Uterus (tissue), 4 donors: ENCODE results near the gene CTRL. TPM values are rescaled to one million over a fixed set of nuclear protein-coding genes. Genes with fewer than 3 reads are reported as not detected.

Experiments used
- DNase-seq, 2 donors: peaks; one replicate each; pipeline ENCODE4 v3.0.0-alpha.2; 2019 to 2020
- H3K27ac ChIP-seq, 2 donors: fragments of 200-600 bp; sonication (generic); 1 replicate in 1 of 2; 2 replicates in 1 of 2; pipeline ENCODE4 v1.5.1; 2016 to 2018
- H3K27me3 ChIP-seq, 2 donors: fragments of 200-600 bp; sonication (generic); one replicate each; pipeline ENCODE4 v1.5.1; 2018 to 2019; ENCODE audit warnings: control low read depth in 1 of 2
- H3K36me3 ChIP-seq, 2 donors: fragments of 200-600 bp; sonication (generic); one replicate each; pipeline ENCODE4 v1.5.1; 2019; ENCODE audit warnings: control low read depth in 1 of 2
- H3K4me1 ChIP-seq, 2 donors: fragments of 200-600 bp; sonication (generic); one replicate each; pipeline ENCODE4 v1.5.1; 2018 to 2019; ENCODE audit warnings: control low read depth in 1 of 2
- H3K4me3 ChIP-seq, 2 donors: fragments of 200-600 bp; sonication (generic); 1 replicate in 1 of 2; 2 replicates in 1 of 2; pipeline ENCODE4 v1.5.1; 2018 to 2019; ENCODE audit warnings: mild to moderate bottlenecking in 1 of 2
- H3K9me3 ChIP-seq, 2 donors: fragments of 200-600 bp; sonication (generic); one replicate each; pipeline ENCODE4 v1.5.1; 2019; ENCODE audit warnings: control low read depth in 1 of 2
- CTCF ChIP-seq, 4 experiments: fragments of 200-600 bp in 2 of 4; fragments of 450-650 bp in 2 of 4; sonication (generic) in 2 of 4; IDR thresholded peaks; one replicate each; pipeline ENCODE4 v1.5.1; 2016 to 2019; ENCODE audit warnings: antibody characterized with exemption in 4 of 4, mild to moderate bottlenecking in 2 of 4, moderate library complexity in 1 of 4
- POLR2A ChIP-seq, 2 donors: fragments of 450-650 bp; IDR thresholded peaks; one replicate each; pipeline ENCODE4 v1.6.1; 2016; ENCODE audit warnings: antibody characterized with exemption in 2 of 2, mild to moderate bottlenecking in 1 of 2, moderate library complexity in 1 of 2
- intact Hi-C: fragments of 100-400 bp; cut with DNase I; formaldehyde crosslinking; loops from one replicate; pipeline ENCODE4 v1.15.1; 2023; ENCODE audit warnings: low total_unique reads
- total RNA-seq, 4 donors: library from RNA; depleted of rRNA in 3 of 4; stranded (reverse); fragments of >200 nt in 3 of 4; gene quantifications; one replicate each; pipeline versions ENCODE4 v1.1.0 to v1.2.4, GENCODE V29; 2014 to 2023
- donor health status: DM: yes; HTN: yes; CAD: no.

Gene CTRL
- total RNA-seq, 4 donors from 2014 or later: 1.0 TPM; not detected in 3

GRCh38 chr16:67923414-67924116 is 8.1 kb downstream of the CTRL start:
- Histone ChIP-seq H3K27me3 (no peaks in the 10 kb centered on the region), H3K4me3 (no peak overlapping the region), H3K9me3 (no peaks in the 10 kb centered on the region), H3K27ac (no peak overlapping the region), H3K36me3 (no peaks in the 10 kb centered on the region), H3K4me1 (peaks cover 0 to 3% of the 10 kb centered on the region in 2 donors)
- intact Hi-C loops: loop anchor here (10.0 kb wide), 1 partner anchor 109 kb away; no protein-coding TSS in a partner anchor
- no peak for TF ChIP-seq CTCF (IDR thresholded peaks at IDR 0.05)
- TF ChIP-seq POLR2A (IDR thresholded peaks at IDR 0.05): no peak
- DNase-seq: no peak

DNA sequence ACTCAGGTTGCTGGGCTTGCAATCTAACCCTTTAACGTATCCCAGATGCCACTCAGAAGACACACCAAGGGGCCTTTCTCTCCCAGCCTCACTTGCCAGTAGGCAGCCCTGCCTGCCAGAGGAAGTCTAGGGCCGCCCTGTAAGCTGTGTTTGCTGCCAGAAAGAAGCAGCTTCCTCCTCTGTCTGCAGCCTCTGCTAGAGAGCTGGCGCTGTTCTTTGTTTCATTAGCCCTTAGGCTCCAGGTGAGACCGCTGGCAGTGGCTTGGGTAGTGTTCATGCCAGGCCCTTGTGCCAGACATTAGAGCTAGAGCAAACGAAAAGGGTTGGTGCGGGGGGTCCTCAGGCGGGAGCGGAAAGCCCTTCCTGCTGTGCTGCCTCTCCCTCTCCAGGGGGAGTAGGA is 8.9 kb downstream of the CTRL start:
- no peaks in the 10 kb centered on the region for H3K9me3 ChIP-seq
- no peaks in the 10 kb centered on the region for H3K36me3 ChIP-seq
- H3K4me1 ChIP-seq: peaks cover 0 to 3% of the 10 kb centered on the region in 2 donors
- TF ChIP-seq POLR2A (IDR thresholded peaks at IDR 0.05) (no peak), CTCF (IDR thresholded peaks at IDR 0.05) (no peak)
- no peak overlapping the region for H3K27ac ChIP-seq
- intact Hi-C loops: loop anchor here (10.0 kb wide), 1 partner anchor 108 kb away; no protein-coding TSS in a partner anchor
- no peak for DNase-seq
- H3K27me3 ChIP-seq: no peaks in the 10 kb centered on the region
- H3K4me3 ChIP-seq: no peak overlapping the region

GRCh38 chr16:67922221-67922620 is 9.4 kb downstream of the CTRL start:
- H3K9me3 ChIP-seq: no peaks in the 10 kb centered on the region
- intact Hi-C loops: loop anchor here (10.0 kb wide), 1 partner anchor 107 kb away; no protein-coding TSS in a partner anchor

DNA sequence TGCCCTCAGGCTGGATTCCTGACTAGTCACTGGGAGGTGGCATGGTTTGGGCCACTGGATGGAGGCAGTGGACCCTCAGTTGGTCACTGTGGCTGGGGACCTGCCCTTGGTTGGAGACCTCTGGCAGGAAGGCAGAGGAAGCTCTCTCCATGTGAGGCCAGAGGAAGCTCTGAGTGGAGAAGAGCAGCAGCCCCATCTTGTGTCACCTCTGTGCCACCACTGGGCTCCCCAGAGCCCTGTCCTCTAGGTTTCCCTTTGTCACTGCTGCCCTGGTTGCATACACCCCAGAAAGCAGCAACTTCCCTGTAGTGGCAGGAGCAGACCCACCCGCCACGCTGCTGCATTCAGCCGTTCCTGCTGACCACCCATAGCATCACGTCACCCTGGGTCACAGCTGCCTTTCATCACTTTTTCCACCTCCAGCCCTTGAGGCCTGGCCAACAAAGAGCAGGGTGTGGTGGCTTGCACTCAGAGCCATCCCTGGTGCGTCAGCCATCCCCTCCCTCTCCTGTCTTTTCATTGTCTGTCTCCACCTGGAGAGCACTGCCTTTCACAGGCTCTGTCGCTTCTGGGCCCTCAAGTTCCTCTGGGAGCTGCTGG is 11.9 kb downstream of the CTRL start:
- Histone ChIP-seq H3K27me3 (no peaks in the 10 kb centered on the region), H3K4me1 (no peaks in the 10 kb centered on the region), H3K36me3 (no peaks in the 10 kb centered on the region), H3K27ac (no peak overlapping the region), H3K9me3 (no peaks in the 10 kb centered on the region), H3K4me3 (no peak overlapping the region)
- intact Hi-C loops: loop anchor here (10.0 kb wide), 1 partner anchor 105 kb away; no protein-coding TSS in a partner anchor
- no peak for DNase-seq
- TF ChIP-seq CTCF (IDR thresholded peaks at IDR 0.05) (no peak), POLR2A (IDR thresholded peaks at IDR 0.05) (no peak)

More at GRCh38 chr16:67922221-67922620, 9.4 kb downstream of the CTRL start:
- H3K4me3 ChIP-seq: no peak overlapping the region
- H3K27me3 ChIP-seq: no peaks in the 10 kb centered on the region
- H3K36me3 ChIP-seq: no peaks in the 10 kb centered on the region
- no peak for DNase-seq
- TF ChIP-seq POLR2A (IDR thresholded peaks at IDR 0.05): no peak
- TF ChIP-seq CTCF (IDR thresholded peaks at IDR 0.05): no peak
- H3K4me1 ChIP-seq: peaks cover 0 to 3% of the 10 kb centered on the region in 2 donors
- H3K27ac ChIP-seq: no peak overlapping the region

GRCh38 chr16:67917852-67918236 is 13.8 kb downstream of the CTRL start:
- Histone ChIP-seq H3K9me3 (no peaks in the 10 kb centered on the region), H3K4me3 (no peak overlapping the region), H3K36me3 (no peaks in the 10 kb centered on the region), H3K4me1 (no peaks in the 10 kb centered on the region), H3K27ac (peak overlapping the region in 1 of 2 donors; percentile 18), H3K27me3 (no peaks in the 10 kb centered on the region)
- no peak for DNase-seq
- TF ChIP-seq CTCF (IDR thresholded peaks at IDR 0.05): no peak
- no peak for TF ChIP-seq POLR2A (IDR thresholded peaks at IDR 0.05)
- intact Hi-C loops: no loop called here
